Spleen (tissue), 7 donors: Measurements from ENCODE around the gene MARCHF10.

Source experiments
- CTCF ChIP-seq, 11 experiments: fragments of 200-600 bp in 7 of 11; fragments of 450-650 bp in 4 of 11; sonication (generic) in 4 of 11; IDR thresholded peaks in 8 of 11; conservative IDR thresholded peaks in 3 of 11; 1 replicate in 7 of 11; 2 replicates in 4 of 11; pipeline versions ENCODE4 v1.4.0 to v1.8.0; 2016 to 2021; ENCODE audit warnings: antibody characterized with exemption in 11 of 11, inconsistent platforms in 4 of 11, mild to moderate bottlenecking in 1 of 11
- POLR2A ChIP-seq, 3 donors: fragments of 450-650 bp; IDR thresholded peaks; one replicate each; pipeline ENCODE4 v1.5.1; 2017; ENCODE audit warnings: antibody characterized with exemption in 3 of 3, mild to moderate bottlenecking in 1 of 3
- donor health status: DM: no; HTN: no; CAD: no; lungs with moderate emphysema.
- donor health status: DM: no; HTN: no; CAD: no.
- donor health status: DM: no; HTN: no; CAD: no.

GRCh38 chr17:62804822-62805221 lies 3.3 kb downstream of the MARCHF10 start:
- TF ChIP-seq POLR2A (IDR thresholded peaks at IDR 0.05), result no peak
- no peak for TF ChIP-seq CTCF (IDR thresholded peaks at IDR 0.05 in 8 of 11, conservative IDR thresholded peaks at IDR 0.05 in 3 of 11)
